Activated CD8-positive, alpha-beta memory T cell treated with anti-CD3 and anti-CD28 coated beads for 1 hour (primary cell): ENCODE data around the gene LIN28B.
"Not testable (repeated sequence)": the region's sequence is repeated elsewhere in the genome, so short reads cannot be mapped to it uniquely, and the experiment has no call there.

ENCODE experiments used
- DNase-seq, 2 donors: peaks; one replicate each; pipeline ENCODE4 v3.0.0-alpha.2; 2020; ENCODE audit warnings: low read depth in 1 of 2; ENCODE audit errors: extremely low read depth in 1 of 2

LIN28B gene

GRCh38 chr6:105005451-105005850, 48.5 kb downstream of the LIN28B start:
- DNase-seq = no peak

GRCh38 chr6:105013459-105013858, 56.6 kb downstream of the LIN28B start:
- not testable (repeated sequence) for DNase-seq

GRCh38 chr6:105014448-105014847, 57.5 kb downstream of the LIN28B start:
- no peak for DNase-seq

GRCh38 chr6:105014954-105015353, 58.0 kb downstream of the LIN28B start:
- DNase-seq = no peak

- no peak for DNase-seq
Observed at GRCh38 chr6:105015482-105015881, 58.6 kb downstream of the LIN28B start.

- DNase-seq = no peak
Observed at GRCh38 chr6:105019285-105019684, 62.4 kb downstream of the LIN28B start.

- DNase-seq = no peak
Observed at GRCh38 chr6:105021399-105021798, 64.5 kb downstream of the LIN28B start.

GRCh38 chr6:105022416-105022815, 65.5 kb downstream of the LIN28B start:
- DNase-seq = no peak

GRCh38 chr6:105024803-105025202, 67.9 kb downstream of the LIN28B start:
- DNase-seq = no peak

GRCh38 chr6:105028898-105029297, 72.0 kb downstream of the LIN28B start:
- no peak for DNase-seq

- DNase-seq = no peak
Observed at GRCh38 chr6:105029581-105029980, 72.7 kb downstream of the LIN28B start.

- no peak for DNase-seq
Observed at GRCh38 chr6:105034470-105034869, 77.6 kb downstream of the LIN28B start.

GRCh38 chr6:105035299-105035698, 78.4 kb downstream of the LIN28B start:
- no peak for DNase-seq

- DNase-seq = no peak
Observed at GRCh38 chr6:105036351-105036750, 79.4 kb downstream of the LIN28B start.

- DNase-seq = no peak
Observed at GRCh38 chr6:105038259-105038658, 81.4 kb downstream of the LIN28B start.

- DNase-seq = no peak
Observed at GRCh38 chr6:105041880-105042279, 85.0 kb downstream of the LIN28B start.

GRCh38 chr6:105042648-105043047, 85.7 kb downstream of the LIN28B start:
- no peak for DNase-seq

GRCh38 chr6:105043979-105044378, 87.1 kb downstream of the LIN28B start:
- no peak for DNase-seq

- no peak for DNase-seq
Observed at GRCh38 chr6:105045526-105045925, 88.6 kb downstream of the LIN28B start.

GRCh38 chr6:105051941-105052471, 95.1 kb downstream of the LIN28B start:
- no peak for DNase-seq

- DNase-seq = no peak
Observed at GRCh38 chr6:105056646-105057045, 99.7 kb downstream of the LIN28B start.

- no peak for DNase-seq
Observed at GRCh38 chr6:105057160-105057559, 100.3 kb downstream of the LIN28B start.

- DNase-seq = no peak
Observed at GRCh38 chr6:105058316-105058715, 101.4 kb downstream of the LIN28B start.
